ENCODE results near the gene TATDN3.

The TATDN3 gene

DNA sequence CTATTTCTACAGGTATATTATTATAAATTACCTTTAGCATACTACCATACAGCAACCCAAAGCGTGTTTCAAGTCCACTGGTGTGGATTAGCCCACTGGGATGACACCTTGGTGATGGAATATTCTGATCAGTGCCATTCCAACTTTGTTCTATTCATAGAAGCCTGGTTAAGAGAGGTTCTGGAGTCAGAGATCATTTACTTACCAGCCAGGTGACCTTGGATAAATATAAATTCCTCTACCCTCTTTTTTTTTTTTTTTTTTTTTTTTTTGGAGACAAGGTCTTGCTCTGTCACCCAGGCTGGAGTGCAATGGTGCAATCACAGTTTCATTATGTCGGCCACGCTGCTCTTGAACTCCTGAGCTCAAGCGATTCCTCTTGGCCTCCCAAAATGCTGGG is 55.9 kb downstream of the TATDN3 start, which contains the start of gene SPATA45:
SPATA45 (minus strand) TSS at position 101 of the 400 bp plus-strand sequence. CDS start 11,500 bp downstream, outside the sequence.
- H3K4me3 ChIP-seq (ENCODE audit: low read length): no peak within 1 kb of the TSS
- no peaks in the 10 kb centered on the region for H3K36me3 ChIP-seq (ENCODE audit: control insufficient read depth, low read length)
- H4K20me1 ChIP-seq (ENCODE audit: control insufficient read depth, insufficient read depth, low read depth, low read length): no peaks in the 10 kb centered on the region
- no peaks in the 10 kb centered on the region for H3K27me3 ChIP-seq (ENCODE audit: control insufficient read depth, low read length)
- no peaks in the 10 kb centered on the region for H3K9me3 ChIP-seq (ENCODE audit: control insufficient read depth, insufficient read depth, low read length)
- no peaks in the 10 kb centered on the region for H3K9me2 ChIP-seq (replicated peaks; ENCODE audit: control insufficient read depth, low read length)
- no peak within 1 kb of the TSS for H3K4me2 ChIP-seq (ENCODE audit: low read length)
- H3K4me1 ChIP-seq (ENCODE audit: control insufficient read depth, low read length): no peaks in the 10 kb centered on the region
- no peaks in the 10 kb centered on the region for H3K79me2 ChIP-seq (ENCODE audit: control insufficient read depth, low read length)
- TF ChIP-seq, protein P1, sequence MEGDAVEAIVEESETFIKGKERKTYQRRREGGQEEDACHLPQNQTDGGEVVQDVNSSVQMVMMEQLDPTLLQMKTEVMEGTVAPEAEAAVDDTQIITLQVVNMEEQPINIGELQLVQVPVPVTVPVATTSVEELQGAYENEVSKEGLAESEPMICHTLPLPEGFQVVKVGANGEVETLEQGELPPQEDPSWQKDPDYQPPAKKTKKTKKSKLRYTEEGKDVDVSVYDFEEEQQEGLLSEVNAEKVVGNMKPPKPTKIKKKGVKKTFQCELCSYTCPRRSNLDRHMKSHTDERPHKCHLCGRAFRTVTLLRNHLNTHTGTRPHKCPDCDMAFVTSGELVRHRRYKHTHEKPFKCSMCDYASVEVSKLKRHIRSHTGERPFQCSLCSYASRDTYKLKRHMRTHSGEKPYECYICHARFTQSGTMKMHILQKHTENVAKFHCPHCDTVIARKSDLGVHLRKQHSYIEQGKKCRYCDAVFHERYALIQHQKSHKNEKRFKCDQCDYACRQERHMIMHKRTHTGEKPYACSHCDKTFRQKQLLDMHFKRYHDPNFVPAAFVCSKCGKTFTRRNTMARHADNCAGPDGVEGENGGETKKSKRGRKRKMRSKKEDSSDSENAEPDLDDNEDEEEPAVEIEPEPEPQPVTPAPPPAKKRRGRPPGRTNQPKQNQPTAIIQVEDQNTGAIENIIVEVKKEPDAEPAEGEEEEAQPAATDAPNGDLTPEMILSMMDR (IDR thresholded peaks at IDR 0.05; ENCODE audit: low read depth, low read length, poor library complexity, severe bottlenecking): no peak
- H3F3A ChIP-seq (ENCODE audit: control insufficient read depth, insufficient read depth): no peaks in the 10 kb centered on the region
- no peak within 1 kb of the TSS for H3K27ac ChIP-seq (ENCODE audit: low read depth, low read length)

DNA sequence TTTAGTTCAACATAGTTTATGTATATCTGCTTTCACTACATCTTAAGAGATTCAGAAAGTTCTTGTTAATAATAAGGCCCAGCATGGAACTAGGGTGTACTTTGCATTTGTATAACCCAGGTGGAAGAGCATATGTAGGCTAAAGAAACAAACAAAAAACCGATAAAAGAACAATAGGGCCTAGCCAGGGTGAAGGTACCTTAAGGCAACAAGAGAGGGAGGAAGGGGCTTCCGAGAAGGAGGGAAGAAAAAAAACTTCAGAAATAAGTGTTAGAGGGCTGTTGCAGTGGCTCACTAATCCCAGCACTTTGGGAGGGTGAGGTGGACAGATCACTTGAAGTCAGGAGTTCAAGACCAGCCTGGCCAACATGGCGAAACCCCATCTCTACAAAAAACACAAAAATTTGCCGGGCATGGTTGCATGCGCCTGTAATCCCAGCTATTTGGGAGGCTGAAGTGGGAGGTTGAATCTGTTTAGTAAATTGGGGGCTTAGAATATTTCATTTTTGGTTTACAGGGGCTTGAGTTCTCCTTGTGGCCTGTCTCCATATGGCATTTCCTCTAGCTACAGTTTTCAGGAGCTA is 60.5 kb downstream of the TATDN3 start:
- no peaks in the 10 kb centered on the region for H3K27me3 ChIP-seq (ENCODE audit: control insufficient read depth, low read length)
- no peak overlapping the region for H3K4me2 ChIP-seq (ENCODE audit: low read length)
- no peak overlapping the region for H3K4me3 ChIP-seq (ENCODE audit: low read length)
- no peaks in the 10 kb centered on the region for H3K36me3 ChIP-seq (ENCODE audit: control insufficient read depth, low read length)
- peaks cover 8% of the 10 kb centered on the region for H3K4me1 ChIP-seq (ENCODE audit: control insufficient read depth, low read length)
- H3K79me2 ChIP-seq (ENCODE audit: control insufficient read depth, low read length): peaks cover 19% of the 10 kb centered on the region
- H4K20me1 ChIP-seq (ENCODE audit: control insufficient read depth, insufficient read depth, low read depth, low read length): no peaks in the 10 kb centered on the region
- no peak for TF ChIP-seq EZH2phosphoT487 (IDR thresholded peaks at IDR 0.05; ENCODE audit: borderline replicate concordance, low read length)
- TF ChIP-seq, protein P1 (IDR thresholded peaks at IDR 0.05; ENCODE audit: low read depth, low read length, poor library complexity, severe bottlenecking): no peak
- H3K9me2 ChIP-seq (replicated peaks; ENCODE audit: control insufficient read depth, low read length): no peaks in the 10 kb centered on the region
- no peak overlapping the region for H3K27ac ChIP-seq (ENCODE audit: low read depth, low read length)
- H3F3A ChIP-seq (ENCODE audit: control insufficient read depth, insufficient read depth): no peaks in the 10 kb centered on the region
- H3K9me3 ChIP-seq (ENCODE audit: control insufficient read depth, insufficient read depth, low read length): no peaks in the 10 kb centered on the region

DNA sequence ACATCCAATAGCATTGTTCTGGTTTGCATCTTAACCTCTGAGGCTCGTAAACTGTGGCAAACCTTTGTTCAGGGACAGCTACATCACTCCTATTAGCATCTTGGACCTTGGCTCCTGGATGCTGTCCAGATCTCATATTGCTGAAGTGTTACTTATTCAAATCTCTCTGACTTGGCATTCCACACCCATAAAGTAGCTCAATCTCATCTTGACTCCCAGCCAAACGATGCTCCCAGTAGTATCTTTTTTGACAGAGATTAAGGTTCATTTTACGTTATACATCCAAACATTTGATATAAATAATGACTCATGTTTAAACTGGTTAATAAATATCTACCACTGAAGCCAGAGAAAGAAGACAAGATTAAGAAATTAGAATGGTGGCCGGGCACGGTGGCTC is 62.0 kb downstream of the TATDN3 start:
- Histone ChIP-seq H3K27ac (ENCODE audit: low read depth, low read length) (no peak overlapping the region), H3K9me3 (ENCODE audit: control insufficient read depth, insufficient read depth, low read length) (no peaks in the 10 kb centered on the region), H3K36me3 (ENCODE audit: control insufficient read depth, low read length) (peaks cover 4% of the 10 kb centered on the region), H3K4me1 (ENCODE audit: control insufficient read depth, low read length) (peaks cover 8% of the 10 kb centered on the region), H3F3A (ENCODE audit: control insufficient read depth, insufficient read depth) (no peaks in the 10 kb centered on the region), H3K9me2 (replicated peaks; ENCODE audit: control insufficient read depth, low read length) (no peaks in the 10 kb centered on the region), H3K79me2 (ENCODE audit: control insufficient read depth, low read length) (peaks cover 32% of the 10 kb centered on the region), H3K4me3 (ENCODE audit: low read length) (no peak overlapping the region), H3K4me2 (ENCODE audit: low read length) (no peak overlapping the region), H3K27me3 (ENCODE audit: control insufficient read depth, low read length) (no peaks in the 10 kb centered on the region), H4K20me1 (ENCODE audit: control insufficient read depth, insufficient read depth, low read depth, low read length) (no peaks in the 10 kb centered on the region)
- TF ChIP-seq EZH2phosphoT487 (IDR thresholded peaks at IDR 0.05; ENCODE audit: borderline replicate concordance, low read length): no peak
- TF ChIP-seq, protein P1 (IDR thresholded peaks at IDR 0.05; ENCODE audit: low read depth, low read length, poor library complexity, severe bottlenecking): no peak

Data from DOHH2 (cell line).